KMS-11 (cell line): ENCODE data around the gene SNPH.

Experiments
- H2AFZ ChIP-seq: fragments of 200-600 bp; sonication (generic); 2 replicates; pipeline ENCODE4 v1.6.1; 2016; ENCODE audit warnings: antibody characterized with exemption, mixed run types, low read depth
- H3K27ac ChIP-seq: fragments of 200-600 bp; sonication (generic); 2 replicates; pipeline ENCODE4 v1.6.1; 2016; ENCODE audit warnings: mild to moderate bottlenecking, mixed run types
- H3K27me3 ChIP-seq: fragments of 200-600 bp; sonication (generic); 2 replicates; pipeline ENCODE4 v1.6.1; 2017; ENCODE audit warnings: mild to moderate bottlenecking, low read depth, mixed run types, moderate library complexity; ENCODE audit not compliant: insufficient read depth
- H3K36me3 ChIP-seq: fragments of 200-600 bp; sonication (generic); 2 replicates; pipeline ENCODE4 v1.6.1; 2017; ENCODE audit warnings: mild to moderate bottlenecking, mixed run types; ENCODE audit not compliant: insufficient read depth
- H3K4me1 ChIP-seq: fragments of 200-600 bp; sonication (generic); 2 replicates; pipeline ENCODE4 v1.6.1; 2016; ENCODE audit warnings: mild to moderate bottlenecking, low read depth, mixed run types; ENCODE audit not compliant: poor library complexity, severe bottlenecking
- H3K4me2 ChIP-seq: fragments of 200-600 bp; sonication (generic); 2 replicates; pipeline ENCODE4 v1.7.0; 2016; ENCODE audit warnings: mild to moderate bottlenecking, mixed run types
- H3K4me3 ChIP-seq: fragments of 200-600 bp; sonication (generic); IDR thresholded peaks from 2 replicates; pipeline ENCODE4 v1.6.1; 2017; ENCODE audit warnings: low read depth, low read length, mixed read lengths; ENCODE audit not compliant: insufficient read depth
- H3K79me2 ChIP-seq: fragments of 200-600 bp; sonication (generic); 2 replicates; pipeline ENCODE4 v1.6.1; 2016; ENCODE audit warnings: low read depth, mixed run types; ENCODE audit not compliant: insufficient read depth
- H3K9ac ChIP-seq: fragments of 200-600 bp; sonication (generic); 2 replicates; pipeline ENCODE4 v1.6.1; 2016; ENCODE audit warnings: mild to moderate bottlenecking, mixed run types
- H4K20me1 ChIP-seq: fragments of 200-600 bp; sonication (generic); 2 replicates; pipeline ENCODE4 v1.6.1; 2016; ENCODE audit warnings: mild to moderate bottlenecking, mixed run types; ENCODE audit not compliant: insufficient read depth
- TF ChIP-seq, protein P1 (sequence below): fragments of 200-600 bp; sonication (generic); conservative IDR thresholded peaks from 2 replicates; pipeline ENCODE4 v1.6.1; 2017; ENCODE audit warnings: low read depth, mild to moderate bottlenecking, antibody characterized with exemption, low read length, moderate library complexity, mixed read lengths

Gene SNPH

GRCh38 chr20:1240549-1240948 lies 25.5 kb upstream of the SNPH start:
- Histone ChIP-seq H3K79me2 (no peaks in the 10 kb centered on the region), H3K27me3 (no peaks in the 10 kb centered on the region), H3K36me3 (no peaks in the 10 kb centered on the region), H3K9ac (no peak overlapping the region), H3K27ac (no peak overlapping the region), H4K20me1 (no peaks in the 10 kb centered on the region), H3K4me2 (no peak overlapping the region), H3K4me1 (no peaks in the 10 kb centered on the region), H3K4me3 (no peak overlapping the region), H2AFZ (no peak overlapping the region)
- TF ChIP-seq, protein P1, sequence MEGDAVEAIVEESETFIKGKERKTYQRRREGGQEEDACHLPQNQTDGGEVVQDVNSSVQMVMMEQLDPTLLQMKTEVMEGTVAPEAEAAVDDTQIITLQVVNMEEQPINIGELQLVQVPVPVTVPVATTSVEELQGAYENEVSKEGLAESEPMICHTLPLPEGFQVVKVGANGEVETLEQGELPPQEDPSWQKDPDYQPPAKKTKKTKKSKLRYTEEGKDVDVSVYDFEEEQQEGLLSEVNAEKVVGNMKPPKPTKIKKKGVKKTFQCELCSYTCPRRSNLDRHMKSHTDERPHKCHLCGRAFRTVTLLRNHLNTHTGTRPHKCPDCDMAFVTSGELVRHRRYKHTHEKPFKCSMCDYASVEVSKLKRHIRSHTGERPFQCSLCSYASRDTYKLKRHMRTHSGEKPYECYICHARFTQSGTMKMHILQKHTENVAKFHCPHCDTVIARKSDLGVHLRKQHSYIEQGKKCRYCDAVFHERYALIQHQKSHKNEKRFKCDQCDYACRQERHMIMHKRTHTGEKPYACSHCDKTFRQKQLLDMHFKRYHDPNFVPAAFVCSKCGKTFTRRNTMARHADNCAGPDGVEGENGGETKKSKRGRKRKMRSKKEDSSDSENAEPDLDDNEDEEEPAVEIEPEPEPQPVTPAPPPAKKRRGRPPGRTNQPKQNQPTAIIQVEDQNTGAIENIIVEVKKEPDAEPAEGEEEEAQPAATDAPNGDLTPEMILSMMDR = no peak

- Histone ChIP-seq H3K27me3 (no peaks in the 10 kb centered on the region), H3K4me1 (no peaks in the 10 kb centered on the region), H3K9ac (no peak overlapping the region), H3K4me2 (no peak overlapping the region), H4K20me1 (no peaks in the 10 kb centered on the region), H3K27ac (no peak overlapping the region), H2AFZ (no peak overlapping the region), H3K79me2 (no peaks in the 10 kb centered on the region), H3K4me3 (no peak overlapping the region), H3K36me3 (no peaks in the 10 kb centered on the region)
- TF ChIP-seq, protein P1 = no peak
Observed at GRCh38 chr20:1241456-1241855, 24.6 kb upstream of the SNPH start.

DNA sequence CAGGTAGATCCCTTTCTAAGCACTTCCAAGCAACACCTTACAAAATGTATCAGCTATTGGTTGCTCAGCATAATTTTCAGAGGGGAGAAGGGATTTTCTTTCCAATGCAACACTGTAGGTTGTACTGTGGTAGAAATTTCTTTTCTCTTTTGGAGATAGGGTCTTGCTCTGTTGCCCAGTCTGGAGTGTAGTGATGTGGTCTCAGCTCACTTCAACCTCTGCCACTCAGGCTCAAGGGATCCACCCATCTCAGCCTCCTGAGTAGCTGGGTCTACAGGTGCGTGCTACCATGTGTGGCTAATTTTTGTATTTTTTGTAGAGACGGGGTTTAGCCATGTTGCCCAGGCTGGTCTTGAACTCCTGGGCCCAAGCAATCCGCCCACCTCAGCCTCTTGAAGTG lies 24.0 kb upstream of the SNPH start:
- H3K4me3 ChIP-seq = no peak overlapping the region
- no peaks in the 10 kb centered on the region for H3K79me2 ChIP-seq
- H3K9ac ChIP-seq = no peak overlapping the region
- H3K4me2 ChIP-seq = no peak overlapping the region
- no peaks in the 10 kb centered on the region for H4K20me1 ChIP-seq
- no peak overlapping the region for H2AFZ ChIP-seq
- H3K36me3 ChIP-seq = no peaks in the 10 kb centered on the region
- H3K27ac ChIP-seq = no peak overlapping the region
- no peaks in the 10 kb centered on the region for H3K27me3 ChIP-seq
- H3K4me1 ChIP-seq = peaks cover 6% of the 10 kb centered on the region
- TF ChIP-seq, protein P1 = no peak

DNA sequence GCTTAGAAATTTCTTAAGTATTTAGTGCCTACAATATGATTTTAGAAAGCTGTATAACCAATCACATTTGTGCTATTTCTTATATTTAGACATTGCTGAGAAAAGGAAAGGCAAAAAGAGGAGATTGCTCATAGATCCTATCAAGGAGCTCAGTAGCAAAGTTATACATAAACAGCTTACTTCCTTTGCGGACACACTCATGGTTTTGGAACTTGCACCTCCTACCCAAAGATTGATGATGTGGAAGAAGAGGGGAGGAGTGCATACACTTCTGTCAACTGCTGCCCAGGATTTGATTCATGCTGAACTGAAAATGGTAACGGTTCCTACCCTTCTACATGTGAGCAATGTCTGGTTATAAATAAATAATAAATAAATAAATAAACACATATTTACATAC lies 23.6 kb upstream of the SNPH start:
- Histone ChIP-seq H3K27ac (no peak overlapping the region), H3K36me3 (no peaks in the 10 kb centered on the region), H2AFZ (no peak overlapping the region), H3K79me2 (no peaks in the 10 kb centered on the region), H3K4me3 (no peak overlapping the region), H3K27me3 (no peaks in the 10 kb centered on the region), H3K9ac (no peak overlapping the region), H3K4me1 (peaks cover 10% of the 10 kb centered on the region), H4K20me1 (no peaks in the 10 kb centered on the region), H3K4me2 (no peak overlapping the region)
- TF ChIP-seq, protein P1 = no peak

DNA sequence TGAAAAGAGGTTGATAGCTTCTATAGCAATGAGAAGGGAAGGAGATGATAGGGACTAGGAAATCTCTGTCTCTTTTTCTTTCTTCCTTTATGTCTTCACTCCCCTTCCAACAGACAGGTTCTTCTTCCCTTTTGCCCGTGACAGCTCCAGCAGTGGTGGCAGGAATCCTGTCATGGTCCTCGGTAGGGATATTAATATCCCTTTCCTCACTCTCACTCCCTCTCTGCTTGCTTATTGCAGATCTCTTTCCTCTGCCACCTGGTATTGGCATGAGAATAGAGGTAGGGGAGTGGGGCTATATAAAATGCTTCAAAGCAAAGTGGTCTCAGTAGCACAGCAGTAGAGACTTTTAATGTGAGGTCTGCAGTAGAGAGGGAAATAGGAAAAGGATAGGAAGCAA lies 20.5 kb upstream of the SNPH start:
- H3K4me1 ChIP-seq = peaks cover 22% of the 10 kb centered on the region
- H3K9ac ChIP-seq = no peak overlapping the region
- no peak overlapping the region for H3K4me3 ChIP-seq
- H3K27ac ChIP-seq = no peak overlapping the region
- H3K79me2 ChIP-seq = no peaks in the 10 kb centered on the region
- no peak overlapping the region for H2AFZ ChIP-seq
- no peaks in the 10 kb centered on the region for H4K20me1 ChIP-seq
- no peak overlapping the region for H3K4me2 ChIP-seq
- TF ChIP-seq, protein P1 = no peak
- no peaks in the 10 kb centered on the region for H3K27me3 ChIP-seq
- H3K36me3 ChIP-seq = no peaks in the 10 kb centered on the region
